Lower lobe of right lung (tissue), 2 donors: ENCODE measurements around the gene KCNIP1. TPM values are rescaled to one million over a fixed set of nuclear protein-coding genes. Genes with fewer than 3 reads are reported as not detected.
"Not testable (repeated sequence)": the region's sequence is repeated elsewhere in the genome, so short reads cannot be mapped to it uniquely, and the experiment has no call there.

ENCODE experiments used
- ATAC-seq, 2 donors: fragments of 200-7000 bp; cut with Tn5 transposase; one replicate each; pipeline ENCODE4 v1.9.1; 2020 to 2022; ENCODE audit warnings: mild to moderate bottlenecking in 2 of 2, moderate library complexity in 2 of 2
- DNase-seq: peaks from one replicate; pipeline ENCODE4 v3.0.0-alpha.2; 2020
- H3K27ac ChIP-seq: fragments of 200-600 bp; one replicate; pipeline ENCODE4 v1.8.0; 2022
- H3K27me3 ChIP-seq: fragments of 200-600 bp; one replicate; pipeline ENCODE4 v1.8.0; 2022; ENCODE audit warnings: low read depth
- H3K36me3 ChIP-seq: fragments of 200-600 bp; one replicate; pipeline ENCODE4 v1.8.0; 2022; ENCODE audit warnings: mild to moderate bottlenecking
- H3K4me1 ChIP-seq: fragments of 200-600 bp; one replicate; pipeline ENCODE4 v1.8.0; 2022
- H3K4me3 ChIP-seq: fragments of 200-600 bp; one replicate; pipeline ENCODE4 v1.8.0; 2022; ENCODE audit warnings: mild to moderate bottlenecking
- H3K9me3 ChIP-seq: fragments of 200-600 bp; one replicate; pipeline ENCODE4 v1.8.0; 2022
- CTCF ChIP-seq: fragments of 200-600 bp; IDR thresholded peaks from one replicate; pipeline ENCODE4 v1.8.0; 2022; ENCODE audit warnings: antibody characterized with exemption, mild to moderate bottlenecking
- intact Hi-C: fragments of 100-400 bp; cut with DNase I; formaldehyde crosslinking; loops from one replicate; pipeline ENCODE4 v1.11.0; 2022
- total RNA-seq: library from RNA; stranded (reverse); fragmentation: NEBNext Ultra II Directional; extraction: Animal tissue kit (Norgen Biotek cat#: 25700); gene quantifications from one replicate; pipeline ENCODE4 v1.2.1, GENCODE V29; 2021
- donor health status: DM: no; HTN: yes; CAD: no; lungs with severe emphysema.

KCNIP1 gene
- total RNA-seq, 1 donor from 2014 or later: 1.7 TPM

DNA sequence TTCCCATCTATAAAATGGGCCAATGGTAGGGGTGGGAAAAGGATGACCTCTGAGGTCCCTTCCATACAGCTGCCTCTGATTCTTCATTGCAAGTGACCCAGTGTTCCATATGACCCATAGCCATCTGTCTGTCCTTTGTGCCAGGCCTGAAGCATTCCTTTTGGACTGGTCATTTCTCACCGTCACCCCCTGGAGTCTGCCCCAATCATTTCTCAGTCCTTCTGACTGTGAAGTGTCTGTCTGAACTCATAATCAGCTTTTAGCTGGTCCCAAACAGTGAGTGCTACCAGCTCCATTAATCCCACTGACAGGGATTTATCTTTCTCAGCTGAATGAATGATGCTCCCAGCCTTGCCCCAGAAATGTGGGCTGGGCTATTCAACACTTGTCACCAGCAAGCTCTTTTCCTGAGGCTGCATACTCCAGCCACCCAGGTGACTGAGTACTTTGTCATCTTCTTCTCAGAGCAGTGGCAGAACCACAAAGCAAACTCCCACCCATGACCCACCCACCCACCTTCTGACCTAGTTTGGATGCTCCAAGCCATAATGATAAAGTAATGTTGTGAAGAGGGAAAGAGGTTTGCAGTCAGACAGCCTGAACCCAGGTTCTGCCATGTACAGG, 37.4 kb downstream of the KCNIP1 start:
- no peak overlapping the region for H3K4me3 ChIP-seq
- intact Hi-C loops: no loop called here
- no peak for ATAC-seq
- TF ChIP-seq CTCF: no peak
- DNase-seq: no peak
- H3K27ac ChIP-seq: no peak overlapping the region
- H3K27me3 ChIP-seq: no peaks in the 10 kb centered on the region
- no peaks in the 10 kb centered on the region for H3K4me1 ChIP-seq
- H3K9me3 ChIP-seq: peaks cover 11% of the 10 kb centered on the region
- no peaks in the 10 kb centered on the region for H3K36me3 ChIP-seq

DNA sequence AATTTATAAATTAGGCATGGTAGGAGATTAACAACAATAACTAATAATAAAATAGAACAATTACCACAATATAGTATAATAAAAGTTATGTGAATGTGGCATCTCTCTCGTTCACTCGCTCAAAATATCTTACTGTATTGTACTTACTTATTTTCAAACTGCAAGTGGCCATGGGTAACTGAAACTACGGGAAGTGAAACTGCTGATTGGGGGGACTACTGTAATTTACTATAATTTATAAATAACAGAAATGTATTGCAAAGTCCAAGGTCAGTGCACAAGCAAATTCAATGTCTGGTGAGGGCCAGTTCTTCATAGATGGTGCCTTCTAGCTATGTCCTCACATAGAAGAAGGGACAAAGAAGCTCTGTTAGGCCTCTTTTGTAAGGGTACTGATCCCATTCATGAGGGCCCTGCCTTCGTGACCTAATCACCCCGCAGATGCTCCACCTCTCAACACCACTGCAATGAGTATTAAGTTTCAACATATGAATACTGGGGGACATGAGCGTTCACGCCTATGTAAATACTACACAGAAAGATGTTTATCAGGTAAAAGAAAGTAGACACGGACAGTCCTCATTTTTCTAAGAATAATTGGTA, 39.0 kb downstream of the KCNIP1 start:
- H3K27me3 ChIP-seq: no peaks in the 10 kb centered on the region
- H3K4me3 ChIP-seq: no peak overlapping the region
- DNase-seq (no peak), ATAC-seq (no peak)
- no peak overlapping the region for H3K27ac ChIP-seq
- intact Hi-C loops: no loop called here
- H3K36me3 ChIP-seq: no peaks in the 10 kb centered on the region
- peaks cover 11% of the 10 kb centered on the region for H3K9me3 ChIP-seq
- no peak for TF ChIP-seq CTCF
- H3K4me1 ChIP-seq: no peaks in the 10 kb centered on the region

- no peak overlapping the region for H3K4me3 ChIP-seq
- peaks cover 11% of the 10 kb centered on the region for H3K9me3 ChIP-seq
- no peaks in the 10 kb centered on the region for H3K36me3 ChIP-seq
- intact Hi-C loops: no loop called here
- no peak for DNase-seq
- no peaks in the 10 kb centered on the region for H3K4me1 ChIP-seq
- no peaks in the 10 kb centered on the region for H3K27me3 ChIP-seq
- no peak for TF ChIP-seq CTCF
- ATAC-seq: no peak
- no peak overlapping the region for H3K27ac ChIP-seq
These were observed 41.5 kb downstream of the KCNIP1 start for GRCh38 chr5:170545313-170545712.

DNA sequence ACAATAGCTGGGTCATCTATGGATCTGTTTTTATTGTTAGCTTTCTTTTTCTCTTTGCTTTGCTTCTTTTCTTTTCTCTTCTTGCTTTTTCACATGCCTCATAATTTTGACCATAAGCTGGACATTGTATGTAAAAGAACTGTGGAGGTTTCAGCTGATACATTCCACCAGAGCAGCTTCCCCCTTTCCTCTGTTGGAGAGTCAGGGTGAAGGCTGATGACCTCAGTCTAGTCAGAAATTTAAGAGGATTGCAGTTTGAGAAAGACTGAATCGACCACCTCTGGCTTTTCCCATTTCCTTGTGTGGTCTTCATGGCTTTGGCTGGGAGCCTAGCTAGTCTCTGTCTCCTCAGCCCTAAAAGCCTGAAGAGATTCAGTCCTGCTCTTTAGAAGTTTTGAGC, 42.0 kb downstream of the KCNIP1 start:
- Histone ChIP-seq H3K4me3 (no peak overlapping the region), H3K27me3 (no peaks in the 10 kb centered on the region), H3K9me3 (peaks cover 11% of the 10 kb centered on the region), H3K4me1 (no peaks in the 10 kb centered on the region), H3K36me3 (no peaks in the 10 kb centered on the region), H3K27ac (no peak overlapping the region)
- no peak for TF ChIP-seq CTCF
- DNase-seq (no peak), ATAC-seq (no peak)
- intact Hi-C loops: no loop called here

GRCh38 chr5:170546282-170546681, 42.5 kb downstream of the KCNIP1 start:
- no peak overlapping the region for H3K27ac ChIP-seq
- ATAC-seq: no peak
- no peaks in the 10 kb centered on the region for H3K27me3 ChIP-seq
- DNase-seq: no peak
- no peak overlapping the region for H3K4me3 ChIP-seq
- no peaks in the 10 kb centered on the region for H3K4me1 ChIP-seq
- intact Hi-C loops: no loop called here
- TF ChIP-seq CTCF: no peak
- peaks cover 11% of the 10 kb centered on the region for H3K9me3 ChIP-seq
- no peaks in the 10 kb centered on the region for H3K36me3 ChIP-seq

GRCh38 chr5:170550382-170550781, 46.6 kb downstream of the KCNIP1 start:
- H3K4me3 ChIP-seq, intact Hi-C loops, H3K9me3 ChIP-seq, H3K4me1 ChIP-seq, ATAC-seq, H3K36me3 ChIP-seq, H3K27ac ChIP-seq, DNase-seq: not testable (repeated sequence)
- peaks cover 14% of the 10 kb centered on the region for H3K27me3 ChIP-seq
